ENCODE results near the gene RNF145. TPM values are rescaled to one million over a fixed set of nuclear protein-coding genes. Genes with fewer than 3 reads are reported as not detected.
"Not testable (repeated sequence)": the region's sequence is repeated elsewhere in the genome, so short reads cannot be mapped to it uniquely, and the experiment has no call there.

Gene RNF145
- 155 and 160 TPM in 2 replicates for total RNA-seq

- intact Hi-C loops (cut with micrococcal nuclease), result loop anchor here (1.0 to 5.0 kb wide), 9 partner anchors 33 to 1632 kb away; partner anchors contain the start of genes ADAM19, CLINT1, SLU7 and TTC1
These were observed at the start of gene RNF145 for GRCh38 chr5:159209438-159210209. Gene RNF145, minus strand, starts transcription at chr5:159209553. Its CDS starts 5,936 bp downstream, at chr5:159203617.

- intact Hi-C loops (cut with micrococcal nuclease), result no loop called here
These were observed 49.0 kb upstream of the RNF145 start for GRCh38 chr5:159258361-159258760.

DNA sequence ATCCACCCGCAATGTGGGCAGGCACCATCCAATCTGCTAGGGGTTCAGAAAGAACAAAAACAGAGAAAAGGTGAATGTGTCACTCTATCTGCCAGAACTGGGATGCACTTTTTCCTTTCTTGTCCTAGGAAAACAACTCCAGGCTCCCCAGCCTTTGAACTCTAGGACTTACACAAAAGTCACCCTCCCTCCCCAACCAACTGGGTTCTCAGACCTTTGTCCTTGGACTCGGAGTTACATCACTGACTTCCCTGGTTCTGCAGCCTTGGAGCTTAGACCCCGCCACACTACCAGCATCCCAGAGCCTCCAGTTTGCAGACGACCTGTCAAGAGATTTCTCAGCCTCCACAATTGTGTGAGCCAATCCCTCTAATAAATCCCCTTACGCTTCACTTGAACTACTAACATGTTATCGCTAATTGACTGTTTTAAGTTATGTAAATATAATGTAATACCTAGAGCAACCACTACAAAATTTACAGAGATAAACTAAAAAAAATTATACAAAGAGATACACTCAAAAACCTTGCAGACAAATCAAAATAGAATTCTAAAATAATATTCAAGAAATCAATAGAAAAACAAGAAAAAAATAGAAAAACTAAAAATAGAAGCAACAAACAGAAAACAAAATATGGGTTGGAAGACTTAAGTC is 48.4 kb upstream of the RNF145 start:
- intact Hi-C loops (cut with micrococcal nuclease), result no loop called here

DNA sequence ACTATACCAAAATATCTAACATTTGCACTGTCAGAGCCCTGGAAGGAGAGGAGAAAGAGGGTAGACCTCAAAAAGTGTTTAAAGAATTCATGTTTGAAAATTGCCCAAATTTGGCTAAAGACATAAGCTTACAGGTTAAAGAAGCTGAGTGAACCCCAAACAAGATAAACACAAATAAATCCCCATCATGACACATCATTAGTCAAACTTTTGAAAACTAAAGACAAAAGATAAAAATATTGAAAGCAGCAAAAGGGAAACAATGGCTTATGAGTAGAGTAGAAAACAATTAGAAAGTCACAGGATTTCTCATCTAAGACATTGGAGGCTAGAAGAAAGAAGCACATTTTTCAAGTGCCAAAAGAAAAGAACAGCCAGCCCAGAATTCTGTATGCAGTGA is 47.7 kb upstream of the RNF145 start:
- intact Hi-C loops (cut with micrococcal nuclease), result no loop called here

GRCh38 chr5:159252195-159252594 is 42.8 kb upstream of the RNF145 start:
- intact Hi-C loops (cut with micrococcal nuclease), result no loop called here

- intact Hi-C loops (cut with micrococcal nuclease), result no loop called here
These were observed 39.8 kb upstream of the RNF145 start for GRCh38 chr5:159249158-159249557.

DNA sequence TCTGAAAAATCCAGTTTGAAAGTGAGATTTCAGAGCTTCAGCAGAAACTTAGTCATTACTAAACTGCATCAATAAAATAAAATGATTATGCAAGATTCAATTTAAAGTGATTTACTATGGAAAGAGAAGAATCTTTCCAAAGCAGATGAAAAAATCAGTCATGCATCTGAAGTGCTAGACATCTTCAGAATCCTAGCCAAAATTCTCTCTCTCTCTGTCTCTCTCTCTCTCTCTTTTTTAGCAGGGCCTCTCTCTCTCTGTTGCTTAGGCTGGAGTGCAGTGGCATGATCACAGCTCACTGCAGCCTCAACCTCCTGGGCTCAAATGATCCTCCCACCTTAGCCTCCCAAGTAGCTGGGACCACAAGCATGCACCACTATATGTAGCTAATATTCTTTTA is 35.5 kb upstream of the RNF145 start:
- intact Hi-C loops (cut with micrococcal nuclease), result no loop called here

- intact Hi-C loops (cut with micrococcal nuclease), result no loop called here
These were observed 34.8 kb upstream of the RNF145 start for GRCh38 chr5:159244163-159244562.

GRCh38 chr5:159243385-159243784 is 34.0 kb upstream of the RNF145 start:
- intact Hi-C loops (cut with micrococcal nuclease), result loop anchor here (2.0 kb wide), 1 partner anchor 35 kb away; the partner anchor contains the start of gene RNF145

DNA sequence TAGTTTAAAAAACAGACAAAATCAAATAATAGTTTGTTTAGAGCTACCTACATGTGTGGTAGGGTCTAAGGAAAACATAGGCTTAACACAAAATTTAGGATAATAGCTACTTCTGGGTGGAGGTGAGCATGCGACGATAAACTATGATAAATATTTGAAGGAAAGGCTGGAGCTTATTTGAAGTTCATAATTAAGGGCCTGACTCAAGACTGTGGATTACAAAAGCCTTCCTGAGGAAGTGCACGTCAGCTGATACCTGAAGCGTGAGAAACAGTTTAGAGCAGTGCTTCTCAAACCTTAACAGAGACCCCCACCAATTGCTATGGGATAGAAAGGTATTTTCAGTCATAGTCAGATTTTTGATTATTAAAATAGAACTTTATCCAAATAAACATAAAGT is 33.3 kb upstream of the RNF145 start:
- intact Hi-C loops (cut with micrococcal nuclease), result loop anchor here (2.0 kb wide), 1 partner anchor 34 kb away; the partner anchor contains the start of gene RNF145

GRCh38 chr5:159241946-159242552 is 32.7 kb upstream of the RNF145 start:
- intact Hi-C loops (cut with micrococcal nuclease), result loop anchor here (2.0 kb wide), 1 partner anchor 33 kb away; the partner anchor contains the start of gene RNF145

- intact Hi-C loops (cut with micrococcal nuclease), result no loop called here
These were observed 31.0 kb upstream of the RNF145 start for GRCh38 chr5:159240301-159240870.

DNA sequence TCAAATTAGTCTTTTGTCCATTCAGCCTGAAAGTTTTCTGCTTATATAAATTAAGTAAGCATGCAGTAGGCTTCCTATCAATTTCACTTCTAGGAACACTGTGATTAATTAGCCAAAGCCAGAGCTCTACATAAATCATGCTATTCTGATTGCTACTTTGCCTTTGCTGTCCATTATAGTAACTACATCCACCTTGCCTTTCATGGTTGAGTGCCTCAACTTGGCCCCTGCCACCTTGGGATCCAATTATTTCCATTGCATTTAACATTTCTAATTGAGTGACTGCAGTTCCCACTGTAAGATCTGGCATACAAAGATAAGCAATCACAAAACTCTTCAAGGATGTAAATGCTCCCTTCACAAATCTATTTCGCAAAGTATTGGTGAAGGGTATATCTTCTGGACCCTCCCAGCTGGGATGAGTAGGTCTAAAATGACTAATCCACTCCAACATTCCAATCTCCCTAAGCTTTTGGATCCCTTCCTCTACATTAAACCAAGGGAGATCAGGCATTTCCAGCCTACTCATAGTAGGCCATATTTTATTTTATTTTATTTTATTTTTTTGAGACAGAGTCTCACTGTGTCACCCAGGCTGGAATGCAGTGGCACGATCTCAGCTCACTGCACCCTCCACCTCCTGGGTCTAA is 26.6 kb upstream of the RNF145 start:
- intact Hi-C loops (cut with micrococcal nuclease), result not testable (repeated sequence)

GRCh38 chr5:159231167-159231566 is 21.8 kb upstream of the RNF145 start:
- intact Hi-C loops (cut with micrococcal nuclease), result no loop called here

DNA sequence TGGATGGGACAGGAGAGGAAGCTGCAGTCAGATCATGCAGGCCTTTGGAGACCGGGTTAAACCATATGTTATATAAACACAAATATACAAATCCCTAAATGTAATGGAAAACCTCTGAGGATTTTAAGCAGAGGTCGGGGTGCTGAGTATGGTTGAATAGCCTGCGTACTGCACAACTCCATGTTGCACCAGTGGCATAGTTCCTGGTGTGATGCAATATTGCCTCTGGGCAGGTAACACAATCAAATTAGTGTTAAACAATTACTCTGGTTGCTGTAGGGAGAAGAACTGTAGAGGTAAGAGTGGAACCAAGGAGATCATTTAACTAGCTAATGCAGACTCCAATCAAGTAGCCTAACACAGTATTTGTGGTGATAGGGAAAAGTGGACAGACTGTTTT is 21.3 kb upstream of the RNF145 start:
- intact Hi-C loops (cut with micrococcal nuclease), result no loop called here

GRCh38 chr5:159228097-159228496 is 18.7 kb upstream of the RNF145 start:
- intact Hi-C loops (cut with micrococcal nuclease), result not testable (repeated sequence)

DNA sequence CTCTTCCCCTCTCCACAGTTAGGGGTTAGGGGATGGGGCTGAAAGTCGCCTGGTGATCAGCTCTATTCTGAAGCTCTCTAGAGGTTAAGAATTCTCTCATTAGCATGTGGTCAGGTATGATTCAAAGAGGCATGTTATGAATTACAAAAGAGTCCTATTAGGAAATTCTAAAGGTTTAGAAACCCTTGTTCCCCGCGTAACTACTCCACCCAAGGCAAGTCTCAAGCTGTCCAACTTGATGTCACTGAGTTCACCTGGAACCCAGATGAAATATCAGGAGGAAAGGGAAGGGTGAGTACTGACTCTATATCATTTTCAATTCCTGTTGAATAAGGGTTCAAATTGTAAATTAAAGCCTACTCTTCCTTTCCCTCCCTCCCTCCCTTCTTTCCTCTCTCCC is 18.1 kb upstream of the RNF145 start:
- intact Hi-C loops (cut with micrococcal nuclease), result no loop called here

DNA sequence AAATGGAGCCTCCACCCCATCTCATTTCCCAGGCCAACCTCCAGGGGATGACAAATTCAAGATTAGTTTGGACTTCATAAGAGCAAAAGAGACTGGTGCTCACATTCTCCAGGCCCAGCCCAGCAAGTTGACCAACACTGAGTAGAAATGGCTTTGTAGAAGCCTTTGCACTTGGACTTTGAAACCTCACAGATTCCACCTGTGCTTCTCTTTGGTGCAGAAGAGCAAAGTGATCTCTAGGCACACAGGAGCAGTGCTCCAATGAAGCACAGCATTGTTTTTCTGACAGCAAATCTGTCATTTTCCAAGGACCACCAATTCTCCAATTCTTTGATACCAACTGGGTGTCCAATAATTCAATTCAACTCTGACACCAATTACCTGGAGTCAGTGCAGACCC is 17.1 kb upstream of the RNF145 start:
- intact Hi-C loops (cut with micrococcal nuclease), result no loop called here

DNA sequence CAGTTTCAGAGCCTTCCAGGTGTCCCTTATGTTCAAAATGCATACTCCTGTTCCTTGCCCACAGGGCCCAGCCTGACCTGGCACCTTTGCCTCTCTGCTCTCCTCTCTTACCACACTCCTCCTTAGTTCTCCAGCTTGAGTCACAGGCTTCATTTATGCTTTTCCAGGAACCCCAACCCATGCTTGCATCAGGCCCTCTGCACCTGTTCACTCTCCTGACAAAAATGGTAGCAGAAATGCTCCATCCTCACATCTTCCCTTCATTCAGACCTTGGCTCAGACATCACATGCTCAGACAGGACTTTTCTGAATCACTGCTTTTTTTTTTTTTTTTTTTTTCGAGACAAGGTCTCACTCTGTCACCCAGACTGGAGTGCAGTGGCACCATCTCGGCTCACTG is 15.1 kb upstream of the RNF145 start:
- intact Hi-C loops (cut with micrococcal nuclease), result no loop called here

GRCh38 chr5:159223469-159223868 is 14.1 kb upstream of the RNF145 start:
- intact Hi-C loops (cut with micrococcal nuclease), result no loop called here

- intact Hi-C loops (cut with micrococcal nuclease), result no loop called here
These were observed 10.9 kb upstream of the RNF145 start for GRCh38 chr5:159220206-159220605.
